HEK293T (cell line): ENCODE data around the gene NCS1.

Experiments used
- CTCF ChIA-PET: fragments of 350-600 bp; formaldehyde crosslinking; extraction: SDS; loops from one replicate; lab custom pipeline; 2021; ENCODE audit warnings: antibody characterized with exemption, inconsistent platforms; lab: Yijun Ruan, JAX
- POLR2A ChIA-PET: fragments of 350-600 bp; formaldehyde crosslinking; extraction: SDS; loops from one replicate; lab custom pipeline; 2020; ENCODE audit warnings: antibody characterized with exemption, inconsistent platforms; lab: Yijun Ruan, JAX
- DNase-seq: peaks from one replicate; pipeline ENCODE4 v3.0.0; 2012; ENCODE audit warnings: mixed read lengths; ENCODE audit errors: extremely low spot score
- ARNT ChIP-seq: fragments of 450-650 bp; IDR thresholded peaks from 2 replicates; pipeline ENCODE4 v1.6.1; 2017; ENCODE audit warnings: mild to moderate bottlenecking
- BHLHE40 ChIP-seq: fragments of 450-650 bp; IDR thresholded peaks from 2 replicates; pipeline ENCODE4 v1.6.1; 2016; ENCODE audit warnings: mild to moderate bottlenecking, moderate library complexity, borderline replicate concordance
- CTBP1 ChIP-seq: fragments of 450-650 bp; IDR thresholded peaks from 2 replicates; pipeline ENCODE4 v1.6.1; 2016; ENCODE audit warnings: borderline replicate concordance
- ELF4 ChIP-seq: fragments of 450-650 bp; IDR thresholded peaks from 2 replicates; pipeline ENCODE4 v1.6.1; 2017; ENCODE audit warnings: antibody characterized with exemption
- FOXA1 ChIP-seq: fragments of 450-650 bp; IDR thresholded peaks from 2 replicates; pipeline ENCODE4 v1.6.1; 2016; ENCODE audit warnings: mild to moderate bottlenecking
- FOXK2 ChIP-seq: fragments of 450-650 bp; IDR thresholded peaks from 2 replicates; pipeline ENCODE4 v1.6.1; 2016; ENCODE audit warnings: mild to moderate bottlenecking
- FOXM1 ChIP-seq: fragments of 450-650 bp; IDR thresholded peaks from 2 replicates; pipeline ENCODE4 v1.6.1; 2017; ENCODE audit warnings: mild to moderate bottlenecking, borderline replicate concordance
- HDGF ChIP-seq: fragments of 450-650 bp; IDR thresholded peaks from 2 replicates; pipeline ENCODE4 v1.6.1; 2017; ENCODE audit warnings: antibody characterized with exemption, borderline replicate concordance
- L3MBTL2 ChIP-seq: fragments of 450-650 bp; conservative IDR thresholded peaks from 2 replicates; pipeline ENCODE4 v1.6.1; 2016; ENCODE audit warnings: mild to moderate bottlenecking
- LEF1 ChIP-seq: fragments of 450-650 bp; IDR thresholded peaks from 2 replicates; pipeline ENCODE4 v1.6.1; 2017; ENCODE audit warnings: mild to moderate bottlenecking, borderline replicate concordance
- NFRKB ChIP-seq: fragments of 450-650 bp; IDR thresholded peaks from 2 replicates; pipeline ENCODE4 v1.6.1; 2016; ENCODE audit warnings: mild to moderate bottlenecking, moderate library complexity
- SP1 ChIP-seq: fragments of 450-650 bp; IDR thresholded peaks from 2 replicates; pipeline ENCODE4 v1.6.1; 2017
- SUZ12 ChIP-seq: fragments of 450-650 bp; IDR thresholded peaks from 2 replicates; pipeline ENCODE4 v1.6.1; 2016; ENCODE audit warnings: mild to moderate bottlenecking
- TARDBP ChIP-seq: fragments of 450-650 bp; IDR thresholded peaks from 2 replicates; pipeline ENCODE4 v1.6.1; 2016
- ZNF384 ChIP-seq: fragments of 450-650 bp; IDR thresholded peaks from 2 replicates; pipeline ENCODE4 v1.6.1; 2016
- TF ChIP-seq, protein P1 (sequence below): fragments of 450-650 bp; IDR thresholded peaks from 2 replicates; pipeline ENCODE4 v1.6.1; 2016

The NCS1 gene

DNA sequence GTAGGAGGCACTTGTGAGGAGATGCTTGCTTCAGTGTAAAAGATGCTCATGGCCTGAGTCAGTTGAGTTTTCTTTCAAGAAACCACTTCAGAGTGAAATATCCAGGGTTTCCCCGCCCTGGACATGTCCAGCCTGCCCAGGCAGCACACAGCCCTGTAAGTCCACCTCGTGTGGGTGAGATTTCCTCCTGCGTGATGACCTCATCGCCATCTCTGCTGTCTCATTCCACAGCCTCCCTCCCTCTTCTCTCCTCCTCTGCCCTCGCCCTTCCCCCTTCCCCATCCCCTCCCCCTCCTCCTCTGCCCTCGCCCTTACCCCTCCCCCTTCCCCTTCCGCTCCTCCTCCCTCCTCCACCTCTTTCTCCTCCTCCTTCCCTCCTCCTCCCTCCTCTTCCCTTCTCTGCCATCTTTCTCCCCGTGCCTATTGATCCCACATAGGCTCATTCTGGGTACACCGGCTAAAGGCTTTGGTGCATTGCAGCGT, 34.0 kb upstream of the NCS1 start:
- ChIA-PET POLR2A (no interaction called here), CTCF (no interaction called here)
- no peak for DNase-seq
- TF ChIP-seq SUZ12 (no peak), CTBP1 (no peak), LEF1 (no peak), TARDBP (no peak), L3MBTL2 (no peak), NFRKB (no peak), SP1 (no peak), ARNT (no peak), FOXA1 (no peak), HDGF (no peak), ELF4 (no peak), FOXM1 (no peak), BHLHE40 (no peak), FOXK2 (no peak), ZNF384 (no peak)
- TF ChIP-seq, protein P1, sequence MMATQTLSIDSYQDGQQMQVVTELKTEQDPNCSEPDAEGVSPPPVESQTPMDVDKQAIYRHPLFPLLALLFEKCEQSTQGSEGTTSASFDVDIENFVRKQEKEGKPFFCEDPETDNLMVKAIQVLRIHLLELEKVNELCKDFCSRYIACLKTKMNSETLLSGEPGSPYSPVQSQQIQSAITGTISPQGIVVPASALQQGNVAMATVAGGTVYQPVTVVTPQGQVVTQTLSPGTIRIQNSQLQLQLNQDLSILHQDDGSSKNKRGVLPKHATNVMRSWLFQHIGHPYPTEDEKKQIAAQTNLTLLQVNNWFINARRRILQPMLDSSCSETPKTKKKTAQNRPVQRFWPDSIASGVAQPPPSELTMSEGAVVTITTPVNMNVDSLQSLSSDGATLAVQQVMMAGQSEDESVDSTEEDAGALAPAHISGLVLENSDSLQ: no peak

DNA sequence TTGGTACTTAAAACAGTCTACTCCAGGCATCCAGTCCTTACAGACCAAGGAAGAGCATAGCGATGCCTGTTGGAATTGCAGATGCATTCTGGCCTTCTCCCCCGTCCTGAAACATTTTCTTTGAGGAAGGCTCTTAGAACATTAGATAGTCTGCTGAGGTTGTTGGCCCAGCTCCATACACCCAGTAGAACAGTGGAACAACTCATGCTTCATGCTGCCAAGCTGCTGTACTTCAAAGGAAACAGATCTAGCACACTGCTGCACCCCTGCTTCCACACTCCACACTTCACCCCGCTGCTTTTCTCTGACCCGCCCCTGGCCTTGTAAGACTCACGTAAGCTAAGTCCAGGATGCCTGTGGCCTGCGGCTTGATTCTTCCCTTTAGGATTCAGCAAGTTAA, 33.4 kb upstream of the NCS1 start:
- TF ChIP-seq CTBP1 (no peak), SP1 (no peak), ARNT (no peak), ELF4 (no peak), FOXK2 (no peak), L3MBTL2 (no peak), TARDBP (no peak), HDGF (no peak), BHLHE40 (no peak), SUZ12 (no peak), LEF1 (no peak), NFRKB (no peak), FOXM1 (no peak), ZNF384 (no peak), FOXA1 (no peak)
- TF ChIP-seq, protein P1: no peak
- POLR2A ChIA-PET: no interaction called here
- CTCF ChIA-PET: no interaction called here
- no peak for DNase-seq

DNA sequence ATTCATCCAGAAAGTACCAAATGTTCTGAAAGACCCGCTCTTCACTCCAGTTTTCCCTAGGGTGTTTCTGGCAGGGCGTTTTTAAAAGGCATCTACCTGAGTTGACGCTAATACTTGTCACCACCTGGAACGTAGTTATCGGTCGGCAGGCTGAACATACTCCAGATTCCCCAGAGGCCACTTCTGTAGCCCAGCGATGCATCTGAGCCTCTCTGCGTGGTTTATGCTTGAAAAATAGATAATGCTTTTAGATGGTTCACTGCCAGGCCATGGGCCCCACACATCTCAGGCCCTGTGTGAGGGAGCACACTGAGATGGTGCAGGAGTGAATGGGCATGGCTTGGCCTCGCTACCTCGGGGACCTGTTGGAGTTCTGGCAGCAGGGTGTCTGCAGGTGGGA, 33.0 kb upstream of the NCS1 start:
- CTCF ChIA-PET: no interaction called here
- POLR2A ChIA-PET: no interaction called here
- TF ChIP-seq BHLHE40 (no peak), LEF1 (no peak), SP1 (no peak), FOXA1 (no peak), FOXK2 (no peak), HDGF (no peak), TARDBP (no peak), NFRKB (no peak), SUZ12 (no peak), CTBP1 (no peak), L3MBTL2 (no peak), FOXM1 (no peak)
- TF ChIP-seq, protein P1: no peak
- no peak for DNase-seq

DNA sequence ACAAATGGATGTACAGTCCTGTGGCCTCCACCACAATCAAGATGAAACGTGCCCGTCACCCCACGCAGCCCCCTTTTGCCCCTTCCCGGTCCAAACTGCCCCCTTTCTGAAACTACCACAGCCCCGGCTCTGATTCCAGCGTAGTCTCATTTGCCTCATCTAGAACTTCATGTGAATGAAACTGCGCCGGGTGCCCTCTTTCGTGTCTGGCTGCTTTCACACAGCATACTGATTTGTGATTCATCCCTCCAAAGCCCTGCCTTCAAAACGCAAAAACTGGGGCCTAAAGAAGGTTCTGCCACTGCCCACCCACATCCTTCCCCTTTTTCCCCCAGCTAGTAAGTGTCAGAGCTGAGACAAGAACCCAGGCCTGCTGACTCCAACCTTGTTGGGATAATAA, 31.5 kb upstream of the NCS1 start:
- CTCF ChIA-PET: no interaction called here
- DNase-seq: no peak
- TF ChIP-seq, protein P1: no peak
- TF ChIP-seq ZNF384 (no peak), FOXA1 (no peak), TARDBP (no peak), SP1 (no peak), SUZ12 (no peak), CTBP1 (no peak), ARNT (no peak), LEF1 (no peak), FOXK2 (no peak), FOXM1 (no peak), ELF4 (no peak), L3MBTL2 (no peak), NFRKB (no peak), HDGF (no peak), BHLHE40 (no peak)
- POLR2A ChIA-PET: no interaction called here

DNA sequence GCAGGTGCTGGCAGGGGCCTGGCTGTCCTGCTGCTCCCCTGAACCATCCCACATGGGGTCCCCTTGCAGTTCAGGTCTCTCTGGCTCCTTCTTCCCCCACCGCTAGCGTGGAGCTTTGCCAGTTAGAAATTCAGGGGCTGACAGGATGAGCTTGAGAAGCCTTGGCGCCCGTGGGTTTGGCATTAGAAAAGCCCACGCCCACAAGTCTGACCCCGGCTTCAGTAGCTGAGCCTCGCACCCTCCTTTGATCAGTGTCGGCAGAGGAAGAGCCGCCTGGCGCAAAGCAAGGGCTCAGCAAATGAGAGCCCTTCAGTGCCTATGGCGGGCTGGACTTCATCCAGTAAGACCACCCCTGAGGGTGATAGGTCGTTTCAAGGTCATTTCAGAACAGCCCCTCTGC, 30.1 kb upstream of the NCS1 start:
- DNase-seq: no peak
- POLR2A ChIA-PET: no interaction called here
- TF ChIP-seq NFRKB (no peak), ELF4 (no peak), ZNF384 (no peak), LEF1 (no peak), TARDBP (no peak), L3MBTL2 (no peak), SP1 (no peak), ARNT (no peak), HDGF (no peak), CTBP1 (no peak), FOXM1 (no peak), FOXK2 (no peak), BHLHE40 (no peak)
- TF ChIP-seq, protein P1: no peak
- CTCF ChIA-PET: no interaction called here
